Calu3 (cell line): Measurements from ENCODE around the gene SLC44A4. TPM values are rescaled to one million over a fixed set of nuclear protein-coding genes. Genes with fewer than 3 reads are reported as not detected.

Source experiments
- BruUV-seq: library from RNA; stranded (reverse); fragments of 400-500 nt; replicated peaks from 2 replicates; lab custom pipeline; 2021; lab: Mats Ljungman, UMichigan
- CTCF ChIA-PET: fragments of 300-600 bp; sonication (Branson Sonifier 250); formaldehyde crosslinking; loops from one replicate; lab custom pipeline; 2022; ENCODE audit warnings: antibody characterized with exemption; lab: Charles Lee
- DNase-seq: peaks from one replicate; pipeline ENCODE4 v3.0.0; 2022
- H3K27ac Mint-ChIP-seq: one replicate; pipeline ENCODE4 v1.8.0; 2022; ENCODE audit warnings: mixed read lengths; ENCODE audit not compliant: unreplicated experiment
- H3K27me3 Mint-ChIP-seq: one replicate; pipeline ENCODE4 v1.8.0; 2022; ENCODE audit warnings: mixed read lengths; ENCODE audit not compliant: unreplicated experiment
- H3K36me3 Mint-ChIP-seq: one replicate; pipeline ENCODE4 v1.8.0; 2022; ENCODE audit warnings: mild to moderate bottlenecking, moderate library complexity, mixed read lengths; ENCODE audit not compliant: insufficient read depth, unreplicated experiment
- H3K4me1 Mint-ChIP-seq: one replicate; pipeline ENCODE4 v1.8.0; 2022; ENCODE audit warnings: mild to moderate bottlenecking, low read depth, mixed read lengths; ENCODE audit not compliant: unreplicated experiment
- H3K4me3 Mint-ChIP-seq: one replicate; pipeline ENCODE4 v1.8.0; 2022; ENCODE audit warnings: mild to moderate bottlenecking, low read depth, moderate library complexity, mixed read lengths; ENCODE audit not compliant: unreplicated experiment
- H3K9me3 Mint-ChIP-seq: one replicate; pipeline ENCODE4 v1.8.0; 2022; ENCODE audit warnings: low read depth, mixed read lengths; ENCODE audit not compliant: unreplicated experiment
- CTCF ChIP-seq: fragments of 200-600 bp; IDR thresholded peaks from one replicate; pipeline ENCODE4 v1.8.0; 2022; ENCODE audit warnings: antibody characterized with exemption; ENCODE audit not compliant: unreplicated experiment
- intact Hi-C: fragments of 100-400 bp; cut with micrococcal nuclease; formaldehyde crosslinking; loops from one replicate; pipeline ENCODE4 v1.10.0; 2022; ENCODE audit not compliant: unreplicated experiment
- total RNA-seq: library from RNA; stranded (reverse); gene quantifications from 2 replicates; pipeline ENCODE4 v1.2.3, GENCODE V29; 2022

Gene SLC44A4
- total RNA-seq, 1 experiment from 2014 or later = 185 TPM

- intact Hi-C loops = no loop called here
- CTCF ChIA-PET = interaction anchor here (0.6 to 1.5 kb wide), 4 partner anchors 9 to 910 kb away, joined by 3 to 9 read pairs (median 4); partner anchors contain the start of genes HSPA1B and MSH5
- H3K9me3 Mint-ChIP-seq = no peaks in the 10 kb centered on the region
- no peaks in the 10 kb centered on the region for H3K27me3 Mint-ChIP-seq
- BruUV-seq = no TSS peak
- H3K36me3 Mint-ChIP-seq = peaks cover 100% of the 10 kb centered on the region
- H3K27ac Mint-ChIP-seq = peak overlapping the region; percentile 99
- DNase-seq = no peak
- peaks cover 39% of the 10 kb centered on the region for H3K4me1 Mint-ChIP-seq
- peak overlapping the region; percentile 89 for H3K4me3 Mint-ChIP-seq
- TF ChIP-seq CTCF = no peak
Measured at GRCh38 chr6:31836474-31837368, 42.1 kb downstream of the SLC44A4 start.

GRCh38 chr6:31836047-31836473 is 42.7 kb downstream of the SLC44A4 start:
- no peak for DNase-seq
- no TSS peak for BruUV-seq
- H3K9me3 Mint-ChIP-seq = no peaks in the 10 kb centered on the region
- H3K27me3 Mint-ChIP-seq = no peaks in the 10 kb centered on the region
- CTCF ChIA-PET = interaction anchor here (0.6 to 1.5 kb wide), 8 partner anchors 9 to 909 kb away, joined by 3 to 9 read pairs (median 4); partner anchors contain the start of genes HSPA1B and MSH5
- intact Hi-C loops = no loop called here
- peak overlapping the region; percentile 89 for H3K4me3 Mint-ChIP-seq
- TF ChIP-seq CTCF = no peak
- H3K36me3 Mint-ChIP-seq = peaks cover 100% of the 10 kb centered on the region
- peaks cover 39% of the 10 kb centered on the region for H3K4me1 Mint-ChIP-seq
- H3K27ac Mint-ChIP-seq = peak overlapping the region; percentile 99

GRCh38 chr6:31834367-31835250 is 44.2 kb downstream of the SLC44A4 start:
- Mint-ChIP-seq H3K27me3 (no peaks in the 10 kb centered on the region), H3K27ac (peak overlapping the region; percentile 99), H3K4me1 (peaks cover 39% of the 10 kb centered on the region), H3K4me3 (peak overlapping the region; percentile 89), H3K9me3 (no peaks in the 10 kb centered on the region), H3K36me3 (peaks cover 100% of the 10 kb centered on the region)
- peak; percentile 96 for DNase-seq
- intact Hi-C loops = loop anchor here (2.0 to 5.0 kb wide), 2 partner anchors 14 to 42 kb away; no protein-coding TSS in a partner anchor
- CTCF ChIA-PET = interaction anchor here (0.6 to 1.6 kb wide), 9 partner anchors 13 to 1076 kb away, joined by 3 to 9 read pairs (median 4); partner anchors contain the start of genes HSPA1A, HSPA1L, LSM2 and MSH5
- no TSS peak for BruUV-seq
- TF ChIP-seq CTCF = no peak
